ENCODE data around the gene MAP9. TPM values are rescaled to one million over a fixed set of nuclear protein-coding genes. Genes with fewer than 3 reads are reported as not detected.

The MAP9 gene
- polyA plus RNA-seq, 1 donor from 2014 or later = 36.0 TPM

GRCh38 chr4:155403886-155404285, 27.1 kb upstream of the MAP9 start:
- TF ChIP-seq CTCF (IDR thresholded peaks at IDR 0.05; ENCODE audit: poor library complexity, severe bottlenecking) = peak; percentile 89
- TF ChIP-seq RAD21 (conservative IDR thresholded peaks at IDR 0.05) = peak; percentile 93
- no peak for TF ChIP-seq EP300 (conservative IDR thresholded peaks at IDR 0.05; ENCODE audit: poor library complexity, severe bottlenecking)
- TF ChIP-seq SMC3 (conservative IDR thresholded peaks at IDR 0.05; ENCODE audit: poor library complexity) = peak; percentile 83
- TF ChIP-seq POLR2AphosphoS5 (IDR thresholded peaks at IDR 0.05) = no peak
- H3F3A ChIP-seq (ENCODE audit: insufficient read depth, low read length, poor library complexity, severe bottlenecking) = no peaks in the 10 kb centered on the region
- no peaks in the 10 kb centered on the region for H3K36me3 ChIP-seq (ENCODE audit: insufficient read depth, low read length)
- H3K9me2 ChIP-seq (ENCODE audit: insufficient read depth, low read length) = no peaks in the 10 kb centered on the region
- no peaks in the 10 kb centered on the region for H4K20me1 ChIP-seq (ENCODE audit: insufficient read depth)
- peak overlapping the region; percentile 57 for H2AFZ ChIP-seq (ENCODE audit: low read depth, low read length)
- peak overlapping the region; percentile 40 for H3K9ac ChIP-seq (ENCODE audit: low read length)
- no peak overlapping the region for H3K27ac ChIP-seq (ENCODE audit: low read length)
- no peak overlapping the region for H3K4me3 ChIP-seq (ENCODE audit: low read length)
- no peaks in the 10 kb centered on the region for H3K79me2 ChIP-seq (replicated peaks; ENCODE audit: insufficient read depth, low read length)
- H3K27me3 ChIP-seq (ENCODE audit: insufficient read depth, low read depth, low read length) = no peaks in the 10 kb centered on the region
- no peak overlapping the region for H3K4me2 ChIP-seq (ENCODE audit: low read length)
- no peaks in the 10 kb centered on the region for H3K9me3 ChIP-seq (ENCODE audit: low read length)

DNA sequence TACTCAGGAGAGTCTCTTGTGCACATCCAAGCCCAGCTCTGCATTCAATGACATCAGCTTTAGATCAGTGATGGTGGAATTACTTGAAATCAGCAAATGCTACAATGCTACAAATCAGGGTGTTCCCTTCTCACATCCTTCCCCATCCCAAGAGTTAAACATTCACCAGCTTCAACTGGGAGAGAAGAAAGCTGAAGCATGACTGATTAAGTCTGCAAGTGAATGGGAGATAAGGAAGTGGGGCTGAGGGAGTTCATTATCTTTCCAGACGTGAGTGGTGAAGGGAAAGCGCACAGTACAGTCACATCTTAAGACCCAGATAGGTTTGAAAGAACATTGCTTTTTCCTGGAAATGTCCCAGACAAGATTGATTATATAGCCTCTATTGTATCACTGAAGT, 26.2 kb upstream of the MAP9 start:
- TF ChIP-seq MXI1 (conservative IDR thresholded peaks at IDR 0.05; ENCODE audit: poor library complexity, severe bottlenecking) (no peak), CTCF (IDR thresholded peaks at IDR 0.05; ENCODE audit: poor library complexity, severe bottlenecking) (no peak), EP300 (conservative IDR thresholded peaks at IDR 0.05; ENCODE audit: poor library complexity, severe bottlenecking) (no peak), TAF1 (IDR thresholded peaks at IDR 0.05; ENCODE audit: low read depth) (no peak), POLR2AphosphoS5 (IDR thresholded peaks at IDR 0.05) (no peak), EZH2 (IDR thresholded peaks at IDR 0.05; ENCODE audit: borderline replicate concordance, insufficient read depth, low read length, poor library complexity, severe bottlenecking) (no peak), SMC3 (conservative IDR thresholded peaks at IDR 0.05; ENCODE audit: poor library complexity) (no peak), RAD21 (conservative IDR thresholded peaks at IDR 0.05) (no peak)
- TF ChIP-seq, protein P1, sequence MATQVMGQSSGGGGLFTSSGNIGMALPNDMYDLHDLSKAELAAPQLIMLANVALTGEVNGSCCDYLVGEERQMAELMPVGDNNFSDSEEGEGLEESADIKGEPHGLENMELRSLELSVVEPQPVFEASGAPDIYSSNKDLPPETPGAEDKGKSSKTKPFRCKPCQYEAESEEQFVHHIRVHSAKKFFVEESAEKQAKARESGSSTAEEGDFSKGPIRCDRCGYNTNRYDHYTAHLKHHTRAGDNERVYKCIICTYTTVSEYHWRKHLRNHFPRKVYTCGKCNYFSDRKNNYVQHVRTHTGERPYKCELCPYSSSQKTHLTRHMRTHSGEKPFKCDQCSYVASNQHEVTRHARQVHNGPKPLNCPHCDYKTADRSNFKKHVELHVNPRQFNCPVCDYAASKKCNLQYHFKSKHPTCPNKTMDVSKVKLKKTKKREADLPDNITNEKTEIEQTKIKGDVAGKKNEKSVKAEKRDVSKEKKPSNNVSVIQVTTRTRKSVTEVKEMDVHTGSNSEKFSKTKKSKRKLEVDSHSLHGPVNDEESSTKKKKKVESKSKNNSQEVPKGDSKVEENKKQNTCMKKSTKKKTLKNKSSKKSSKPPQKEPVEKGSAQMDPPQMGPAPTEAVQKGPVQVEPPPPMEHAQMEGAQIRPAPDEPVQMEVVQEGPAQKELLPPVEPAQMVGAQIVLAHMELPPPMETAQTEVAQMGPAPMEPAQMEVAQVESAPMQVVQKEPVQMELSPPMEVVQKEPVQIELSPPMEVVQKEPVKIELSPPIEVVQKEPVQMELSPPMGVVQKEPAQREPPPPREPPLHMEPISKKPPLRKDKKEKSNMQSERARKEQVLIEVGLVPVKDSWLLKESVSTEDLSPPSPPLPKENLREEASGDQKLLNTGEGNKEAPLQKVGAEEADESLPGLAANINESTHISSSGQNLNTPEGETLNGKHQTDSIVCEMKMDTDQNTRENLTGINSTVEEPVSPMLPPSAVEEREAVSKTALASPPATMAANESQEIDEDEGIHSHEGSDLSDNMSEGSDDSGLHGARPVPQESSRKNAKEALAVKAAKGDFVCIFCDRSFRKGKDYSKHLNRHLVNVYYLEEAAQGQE (IDR thresholded peaks at IDR 0.05; ENCODE audit: borderline replicate concordance) = no peak
- H3K9me2 ChIP-seq (ENCODE audit: insufficient read depth, low read length) = no peaks in the 10 kb centered on the region
- no peak overlapping the region for H3K9ac ChIP-seq (ENCODE audit: low read length)
- H2AFZ ChIP-seq (ENCODE audit: low read depth, low read length) = peak overlapping the region; percentile 16
- H3K27me3 ChIP-seq (ENCODE audit: insufficient read depth, low read depth, low read length) = no peaks in the 10 kb centered on the region
- no peak overlapping the region for H3K4me3 ChIP-seq (ENCODE audit: low read length)
- H3K4me2 ChIP-seq (ENCODE audit: low read length) = no peak overlapping the region
- H4K20me1 ChIP-seq (ENCODE audit: insufficient read depth) = no peaks in the 10 kb centered on the region
- H3K36me3 ChIP-seq (ENCODE audit: insufficient read depth, low read length) = no peaks in the 10 kb centered on the region
- no peaks in the 10 kb centered on the region for H3K9me3 ChIP-seq (ENCODE audit: low read length)
- no peaks in the 10 kb centered on the region for H3F3A ChIP-seq (ENCODE audit: insufficient read depth, low read length, poor library complexity, severe bottlenecking)
- H3K79me2 ChIP-seq (replicated peaks; ENCODE audit: insufficient read depth, low read length) = no peaks in the 10 kb centered on the region
- H3K27ac ChIP-seq (ENCODE audit: low read length) = no peak overlapping the region
